Measurements from ENCODE around the gene CFAP74. TPM values are rescaled to one million over a fixed set of nuclear protein-coding genes. Genes with fewer than 3 reads are reported as not detected.

CFAP74 gene
- total and polyA plus RNA-seq, 8 donors: 0.23 to 4.7 (median 2.8) TPM

GRCh38 chr1:1945782-1946393 lies 57.7 kb downstream of the CFAP74 start:
- ATAC-seq (no peak), DNase-seq (peak in 1 of 4 donors; percentile 53)
- intact Hi-C loops (cut with DNase I): no loop called here
- no peak overlapping the region for H3K27ac ChIP-seq
- no peak overlapping the region for H3K4me3 ChIP-seq
- H3K36me3 ChIP-seq: no peaks in the 10 kb centered on the region
- H3K27me3 ChIP-seq: peaks cover 0 to 29% of the 10 kb centered on the region in 2 donors
- peaks cover 0 to 2% of the 10 kb centered on the region in 2 donors for H3K9me3 ChIP-seq
- peaks cover 3 to 6% of the 10 kb centered on the region in 2 donors for H3K4me1 ChIP-seq
- TF ChIP-seq CTCF (IDR thresholded peaks at IDR 0.05): no peak

- peaks cover 3 to 6% of the 10 kb centered on the region in 2 donors for H3K4me1 ChIP-seq
- no peak overlapping the region for H3K4me3 ChIP-seq
- peak; percentile 92 to 93 for TF ChIP-seq CTCF (IDR thresholded peaks at IDR 0.05)
- ATAC-seq: peak; percentile 91
- no peaks in the 10 kb centered on the region for H3K9me3 ChIP-seq
- H3K36me3 ChIP-seq: no peaks in the 10 kb centered on the region
- intact Hi-C loops (cut with DNase I): loop anchor here in 1 of 2 donors (5.0 kb wide), 1 partner anchor 103 kb away; no protein-coding TSS in a partner anchor
- H3K27me3 ChIP-seq: peaks cover 0 to 30% of the 10 kb centered on the region in 2 donors
- DNase-seq: peak in 2 of 4 donors; percentile 44 to 89
- no peak overlapping the region for H3K27ac ChIP-seq
Measured at GRCh38 chr1:1943834-1944570, 59.6 kb downstream of the CFAP74 start.

GRCh38 chr1:1942753-1943656 lies 60.6 kb downstream of the CFAP74 start:
- H3K4me1 ChIP-seq: peaks cover 3 to 6% of the 10 kb centered on the region in 2 donors
- no peak overlapping the region for H3K4me3 ChIP-seq
- no peaks in the 10 kb centered on the region for H3K36me3 ChIP-seq
- ATAC-seq (no peak), DNase-seq (peak in 1 of 4 donors; percentile 82)
- intact Hi-C loops (cut with DNase I): loop anchor here in 1 of 2 donors (5.0 kb wide), 1 partner anchor 104 kb away; no protein-coding TSS in a partner anchor
- no peak overlapping the region for H3K27ac ChIP-seq
- H3K9me3 ChIP-seq: no peaks in the 10 kb centered on the region
- H3K27me3 ChIP-seq: peaks cover 0 to 30% of the 10 kb centered on the region in 2 donors
- no peak for TF ChIP-seq CTCF (IDR thresholded peaks at IDR 0.05)

- no peak for TF ChIP-seq CTCF (IDR thresholded peaks at IDR 0.05)
- H3K4me1 ChIP-seq: peaks cover 3 to 6% of the 10 kb centered on the region in 2 donors
- no peak for ATAC-seq
- H3K27me3 ChIP-seq: peaks cover 0 to 30% of the 10 kb centered on the region in 2 donors
- no peak overlapping the region for H3K27ac ChIP-seq
- no peak overlapping the region for H3K4me3 ChIP-seq
- no peaks in the 10 kb centered on the region for H3K36me3 ChIP-seq
- DNase-seq: peak in 1 of 4 donors; percentile 70
- intact Hi-C loops (cut with DNase I): loop anchor here in 1 of 2 donors (5.0 kb wide), 1 partner anchor 105 kb away; no protein-coding TSS in a partner anchor
- H3K9me3 ChIP-seq: no peaks in the 10 kb centered on the region
Measured at GRCh38 chr1:1941868-1942752, 61.5 kb downstream of the CFAP74 start.
